HepG2 (cell line): ENCODE data around the gene BPIFB4. TPM values are rescaled to one million over a fixed set of nuclear protein-coding genes. Genes with fewer than 3 reads are reported as not detected.

Source experiments
- ATAC-seq: fragments of 200-7000 bp; cut with Tn5 transposase; 3 replicates; pipeline ENCODE4 v1.9.1; 2020; ENCODE audit warnings: mild to moderate bottlenecking, moderate library complexity
- BruUV-seq: library from RNA; stranded (reverse); fragments of 400-500 nt; replicated peaks from 2 replicates; lab custom pipeline; 2021; lab: Mats Ljungman, UMichigan
- CTCF ChIA-PET: fragments of 300-600 bp; formaldehyde crosslinking; extraction: SDS; loops from one replicate; lab custom pipeline; 2021; ENCODE audit warnings: low total read pairs, inconsistent platforms, low intra/inter-chr PET ratio; lab: Yijun Ruan, JAX
- POLR2A ChIA-PET: fragments of 350-600 bp; sonication (Branson Sonifier 250); formaldehyde crosslinking; loops from one replicate; lab custom pipeline; 2020; ENCODE audit warnings: antibody characterized with exemption, inconsistent platforms; lab: Yijun Ruan, JAX
- DNase-seq: peaks from one replicate; pipeline ENCODE4 v3.0.0-alpha.2; 2015; ENCODE audit warnings: low spot score
- FAIRE-seq: peaks from 3 replicates; lab custom pipeline; 2011; peaks lifted over from hg19 to GRCh38; lab: Jason Lieb, UNC
- H2AFZ ChIP-seq: one replicate; pipeline ENCODE4 v1.6.1; 2011; ENCODE audit warnings: low read length, inconsistent platforms
- H3K27ac ChIP-seq: fragments of 300-600 bp; 3 replicates; pipeline ENCODE4 v1.8.0; 2011; ENCODE audit warnings: mixed run types, mild to moderate bottlenecking, mixed read lengths, low read length, inconsistent platforms; ENCODE audit not compliant: insufficient read depth; ENCODE audit errors: extremely low read length
- H3K27me3 ChIP-seq, 2 experiments: fragments of 200-600 bp in 1 of 2; 2 replicates in 1 of 2; 3 replicates in 1 of 2; pipeline versions ENCODE4 v1.6.0 to v1.8.0; 2011; ENCODE audit warnings: low read length in 2 of 2, mild to moderate bottlenecking in 2 of 2, moderate library complexity in 2 of 2, inconsistent platforms in 1 of 2; ENCODE audit not compliant: insufficient read depth in 2 of 2, control insufficient read depth in 1 of 2
- H3K36me3 ChIP-seq, 2 experiments: fragments of 200-600 bp in 1 of 2; replicated peaks in 1 of 2; 2 replicates in 1 of 2; 3 replicates in 1 of 2; pipeline versions ENCODE4 v1.5.1 to v1.8.0; 2011; ENCODE audit warnings: low read length in 2 of 2, inconsistent platforms in 1 of 2; ENCODE audit not compliant: insufficient read depth in 2 of 2, control insufficient read depth in 1 of 2
- H3K4me1 ChIP-seq: 2 replicates; pipeline ENCODE4 v1.5.1; 2012; ENCODE audit warnings: low read length, inconsistent platforms; ENCODE audit not compliant: insufficient read depth
- H3K4me2 ChIP-seq: 2 replicates; pipeline ENCODE4 v1.6.0; 2011; ENCODE audit warnings: low read depth, low read length, inconsistent platforms
- H3K4me3 ChIP-seq, 3 experiments: fragments of 200-600 bp in 1 of 3; sonication (generic), shearing (Covaris generic) in 1 of 3; replicated peaks in 1 of 3; 2 replicates each; pipeline ENCODE4 v1.5.1; 2011 to 2016; ENCODE audit warnings: low read length in 3 of 3, inconsistent platforms in 2 of 3, low read depth in 2 of 3, mild to moderate bottlenecking in 2 of 3, control low read depth in 1 of 3, mixed read lengths in 1 of 3; ENCODE audit not compliant: insufficient read depth in 1 of 3
- H3K79me2 ChIP-seq: one replicate; pipeline ENCODE4 v1.6.1; 2011; ENCODE audit warnings: low read length, inconsistent platforms; ENCODE audit not compliant: insufficient read depth
- H3K9ac ChIP-seq: 2 replicates; pipeline ENCODE4 v1.6.0; 2011; ENCODE audit warnings: mild to moderate bottlenecking, low read depth, low read length, inconsistent platforms; ENCODE audit not compliant: insufficient read depth
- H3K9me3 ChIP-seq: 2 replicates; pipeline ENCODE4 v1.5.1; 2012; ENCODE audit warnings: mild to moderate bottlenecking, low read length
- H4K20me1 ChIP-seq: 2 replicates; pipeline ENCODE4 v1.6.0; 2011; ENCODE audit warnings: inconsistent platforms, mild to moderate bottlenecking, low read length, moderate library complexity; ENCODE audit not compliant: insufficient read depth
- EED ChIP-seq: sonication (generic); formaldehyde crosslinking; IDR thresholded peaks from 2 replicates; pipeline ENCODE4 v1.5.0; 2020; ENCODE audit warnings: mild to moderate bottlenecking, missing genetic modification reagents
- MED1 ChIP-seq: sonication (generic); formaldehyde crosslinking; IDR thresholded peaks from 2 replicates; pipeline ENCODE4 v1.4.0; 2020; ENCODE audit warnings: missing genetic modification reagents
- MYC ChIP-seq: sonication (generic); formaldehyde crosslinking; IDR thresholded peaks from 2 replicates; pipeline ENCODE4 v1.9.0; 2021; ENCODE audit warnings: missing genetic modification reagents, borderline replicate concordance
- NRL ChIP-seq: sonication (generic); formaldehyde crosslinking; IDR thresholded peaks from 2 replicates; pipeline ENCODE4 v1.5.0; 2020; ENCODE audit warnings: missing genetic modification reagents, mild to moderate bottlenecking, moderate library complexity, borderline replicate concordance
- POGZ ChIP-seq: sonication (generic); formaldehyde crosslinking; IDR thresholded peaks from 2 replicates; pipeline ENCODE4 v1.4.0; 2020; ENCODE audit warnings: mild to moderate bottlenecking, missing genetic modification reagents
- REPIN1 ChIP-seq: sonication (generic); formaldehyde crosslinking; IDR thresholded peaks from 2 replicates; pipeline ENCODE4 v1.8.0; 2022; ENCODE audit warnings: missing genetic modification reagents, low read depth, mild to moderate bottlenecking, borderline replicate concordance
- SRSF9 ChIP-seq: fragments of 200-400 bp; formaldehyde crosslinking; IDR thresholded peaks from 2 replicates; pipeline ENCODE4 v1.6.1; 2018; ENCODE audit warnings: borderline replicate concordance, mild to moderate bottlenecking, low read depth, low read length; ENCODE audit not compliant: insufficient read depth, poor library complexity, severe bottlenecking
- THAP11 ChIP-seq: IDR thresholded peaks from 2 replicates; pipeline ENCODE4 v1.6.1; 2016; ENCODE audit warnings: missing biosample characterization, missing genetic modification reagents
- ZNF468 ChIP-seq: sonication (generic); formaldehyde crosslinking; IDR thresholded peaks from 2 replicates; pipeline ENCODE4 v1.8.0; 2022; ENCODE audit warnings: mild to moderate bottlenecking, moderate library complexity, missing genetic modification reagents
- ZSCAN21 ChIP-seq: sonication (generic); formaldehyde crosslinking; IDR thresholded peaks from 2 replicates; pipeline ENCODE4 v1.8.0; 2022; ENCODE audit warnings: mild to moderate bottlenecking, missing genetic modification reagents, moderate library complexity, borderline replicate concordance
- WGBS: methylation state at CpG from one replicate; pipeline ENCODE4 v1.1.6; 2017; ENCODE audit warnings: low lambda C conversion rate; 5-methylcytosine and 5-hydroxymethylcytosine counted together
- in situ Hi-C: cut with HindIII; loops from 2 replicates; pipeline ENCODE4 v1.10.0; 2017; ENCODE audit warnings: low pct_unique_long_range_greater_than_20kb; ENCODE audit not compliant: extremely low pct_ligation_motif_present
- intact Hi-C: fragments of 100-400 bp; cut with micrococcal nuclease; formaldehyde crosslinking; loops from one replicate; pipeline ENCODE4 v1.10.0; 2022; ENCODE audit not compliant: unreplicated experiment
- polyA plus RNA-seq, 8 experiments: library from polyadenylated mRNA; depleted of rRNA in 3 of 8; stranded (reverse) in 7 of 8; unstranded in 1 of 8; fragments of >200 nt; fragmentation: Illumina TruSeq in 4 of 8; extraction: Trizol in 4 of 8; gene quantifications; 2 replicates each; pipeline versions ENCODE4 v1.2.1 to v1.2.3, GENCODE V29; 2011 to 2016; ENCODE audit warnings: low read depth in 4 of 8, missing spikeins in 1 of 8, mixed read lengths in 1 of 8; ENCODE audit not compliant: insufficient read depth in 1 of 8
- total RNA-seq, 5 experiments: library from RNA; depleted of rRNA; stranded (reverse); fragments of >200 nt; fragmentation: Illumina TruSeq; extraction: Trizol; gene quantifications; 2 replicates each; pipeline ENCODE4 v1.2.3, GENCODE V29; 2016; ENCODE audit warnings: low read depth in 1 of 5
- TF ChIP-seq, protein P1 (sequence below): sonication (generic); formaldehyde crosslinking; IDR thresholded peaks from 2 replicates; pipeline ENCODE4 v1.5.0; 2020; ENCODE audit warnings: missing genetic modification reagents, mild to moderate bottlenecking, borderline replicate concordance

The BPIFB4 gene
- total and polyA plus RNA-seq, 2 of the 13 experiments (the other 11 are each of a cell fraction or from before 2014, with no cell fraction given) = 0.09 TPM; not detected in 1

DNA sequence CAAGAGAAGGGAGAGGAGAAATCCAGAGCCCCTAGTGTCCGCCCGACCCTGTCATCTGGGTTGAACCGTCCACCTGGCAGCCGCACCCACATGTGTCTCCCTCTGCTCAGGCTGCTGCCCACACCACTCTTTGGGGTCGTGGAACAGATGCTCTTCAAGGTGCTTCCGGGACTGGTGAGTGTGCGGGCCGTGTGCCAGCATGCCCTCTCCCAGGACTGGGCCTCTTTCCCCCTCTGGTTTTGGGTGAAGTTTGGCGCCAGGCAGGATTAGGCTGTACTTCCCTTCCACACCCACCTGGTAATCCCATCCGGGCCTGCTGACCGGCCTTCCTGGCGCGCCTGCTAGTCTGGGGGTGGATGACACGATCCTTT lies 17.8 kb upstream of the BPIFB4 start:
- Histone ChIP-seq H3K27ac (no peak overlapping the region), H3K4me3 (no peak overlapping the region), H3K4me1 (no peaks in the 10 kb centered on the region), H4K20me1 (no peaks in the 10 kb centered on the region), H2AFZ (no peak overlapping the region), H3K27me3 (peaks cover 4 to 46% of the 10 kb centered on the region in 2 experiments; a peak in 3 of 5 replicates), H3K9ac (no peak overlapping the region), H3K4me2 (no peak overlapping the region), H3K9me3 (no peaks in the 10 kb centered on the region), H3K36me3 (no peaks in the 10 kb centered on the region), H3K79me2 (no peaks in the 10 kb centered on the region)
- intact Hi-C loops (no loop called here), in situ Hi-C loops (no loop called here)
- FAIRE-seq = no peak
- ChIA-PET CTCF (no interaction called here), POLR2A (no interaction called here)
- BruUV-seq = no TSS peak
- ATAC-seq = no peak
- TF ChIP-seq ZSCAN21 (CRISPR knock-in tag) = no peak
- TF ChIP-seq ZNF468 (CRISPR knock-in tag) = no peak
- no peak for TF ChIP-seq MED1 (CRISPR knock-in tag)
- TF ChIP-seq NRL (CRISPR knock-in tag) = 0 out of 2 replicates have a peak, but pooled peaks have one; percentile 22
- no peak for TF ChIP-seq THAP11 (CRISPR knock-in tag)
- TF ChIP-seq POGZ (CRISPR knock-in tag) = no peak
- TF ChIP-seq MYC (CRISPR knock-in tag) = no peak
- TF ChIP-seq EED (CRISPR knock-in tag) = no peak
- TF ChIP-seq REPIN1 (CRISPR knock-in tag) = no peak
- TF ChIP-seq, protein P1, sequence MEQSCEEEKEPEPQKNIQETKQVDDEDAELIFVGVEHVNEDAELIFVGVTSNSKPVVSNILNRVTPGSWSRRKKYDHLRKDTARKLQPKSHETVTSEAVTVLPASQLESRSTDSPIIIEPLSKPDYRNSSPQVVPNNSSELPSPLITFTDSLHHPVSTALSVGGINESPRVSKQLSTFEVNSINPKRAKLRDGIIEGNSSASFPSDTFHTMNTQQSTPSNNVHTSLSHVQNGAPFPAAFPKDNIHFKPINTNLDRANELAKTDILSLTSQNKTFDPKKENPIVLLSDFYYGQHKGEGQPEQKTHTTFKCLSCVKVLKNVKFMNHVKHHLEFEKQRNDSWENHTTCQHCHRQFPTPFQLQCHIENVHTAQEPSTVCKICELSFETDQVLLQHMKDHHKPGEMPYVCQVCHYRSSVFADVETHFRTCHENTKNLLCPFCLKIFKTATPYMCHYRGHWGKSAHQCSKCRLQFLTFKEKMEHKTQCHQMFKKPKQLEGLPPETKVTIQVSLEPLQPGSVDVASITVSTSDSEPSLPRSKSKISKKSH (CRISPR knock-in tag) = 0 out of 2 replicates have a peak, but pooled peaks have one; percentile 23
- TF ChIP-seq SRSF9 = no peak
- no peak for DNase-seq
- 64% methylated on average over 14 of the region's 14 CpGs for WGBS
